ENCODE measurements around the gene RAP1GAP.
"Not testable (repeated sequence)": the region's sequence is repeated elsewhere in the genome, so short reads cannot be mapped to it uniquely, and the experiment has no call there.

DNA sequence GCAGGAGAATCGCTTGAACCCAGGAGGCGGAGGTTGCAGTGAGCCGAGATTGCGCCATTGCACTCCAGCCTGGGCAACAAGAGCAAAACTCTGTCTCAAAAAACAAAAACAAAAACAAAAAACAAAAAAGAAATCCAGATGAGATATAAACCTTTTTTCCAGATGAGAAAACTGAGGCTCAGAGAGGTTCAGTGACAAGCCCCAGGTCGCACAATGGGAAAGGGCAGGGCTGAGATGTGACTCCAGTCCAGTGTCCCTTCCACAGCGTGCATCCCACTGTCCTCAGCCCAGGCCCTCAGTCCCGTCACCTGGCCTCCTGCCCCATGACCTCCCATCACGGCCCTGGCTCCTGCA, 37.6 kb downstream of the RAP1GAP start:
- not testable (repeated sequence) for TF ChIP-seq EHMT2 (IDR thresholded peaks at IDR 0.05; ENCODE audit: low read depth); SMC3 (IDR thresholded peaks at IDR 0.05); MAFK (IDR thresholded peaks at IDR 0.05; ENCODE audit: partially characterized antibody); CTCF (IDR thresholded peaks at IDR 0.05); CEBPB (IDR thresholded peaks at IDR 0.05); JUN (IDR thresholded peaks at IDR 0.05); RAD21 (conservative IDR thresholded peaks at IDR 0.05 in 1 of 2, IDR thresholded peaks at IDR 0.05 in 1 of 2); EP300 (IDR thresholded peaks at IDR 0.05); POLR2A (IDR thresholded peaks at IDR 0.05; ENCODE audit: low read length)

Data from A549 (cell line).